Measurements from ENCODE around the gene CKS1B. TPM values are rescaled to one million over a fixed set of nuclear protein-coding genes. Genes with fewer than 3 reads are reported as not detected.

CKS1B gene
- total RNA-seq, 2 experiments from 2014 or later: 156 TPM

- no peak for DNase-seq
- H3K4me1 Mint-ChIP-seq: peaks cover 40% of the 10 kb centered on the region
- peaks cover 4% of the 10 kb centered on the region for H3K36me3 Mint-ChIP-seq
- H3K9me3 Mint-ChIP-seq: no peaks in the 10 kb centered on the region
- peaks cover 6% of the 10 kb centered on the region for H3K27me3 Mint-ChIP-seq
- H3K4me3 Mint-ChIP-seq: no peak overlapping the region
- H3K27ac Mint-ChIP-seq: peak overlapping the region; percentile 11
Observed at GRCh38 chr1:155016231-155016831, 41.9 kb downstream of the CKS1B start.

- peaks cover 36% of the 10 kb centered on the region for H3K4me1 Mint-ChIP-seq
Observed at GRCh38 chr1:155017041-155017945, 42.8 kb downstream of the CKS1B start.

GRCh38 chr1:155017946-155018316 lies 43.5 kb downstream of the CKS1B start:
- Mint-ChIP-seq H3K4me1 (peaks cover 30% of the 10 kb centered on the region), H3K4me3 (peak overlapping the region; percentile 57), H3K27ac (no peak overlapping the region), H3K27me3 (peaks cover 6% of the 10 kb centered on the region), H3K9me3 (no peaks in the 10 kb centered on the region), H3K36me3 (peaks cover 4% of the 10 kb centered on the region)
- no peak for DNase-seq

More at GRCh38 chr1:155017041-155017945, 42.8 kb downstream of the CKS1B start:
- peak overlapping the region; percentile 13 for H3K27ac Mint-ChIP-seq
- peaks cover 4% of the 10 kb centered on the region for H3K36me3 Mint-ChIP-seq
- H3K27me3 Mint-ChIP-seq: peaks cover 6% of the 10 kb centered on the region
- no peaks in the 10 kb centered on the region for H3K9me3 Mint-ChIP-seq
- DNase-seq: peak; percentile 93
- H3K4me3 Mint-ChIP-seq: peak overlapping the region; percentile 57

GRCh38 chr1:155018617-155019348 lies 44.3 kb downstream of the CKS1B start:
- Mint-ChIP-seq H3K4me1 (peaks cover 23% of the 10 kb centered on the region), H3K4me3 (no peak overlapping the region), H3K36me3 (peaks cover 4% of the 10 kb centered on the region), H3K27ac (no peak overlapping the region), H3K27me3 (peaks cover 6% of the 10 kb centered on the region), H3K9me3 (no peaks in the 10 kb centered on the region)
- DNase-seq: no peak

GRCh38 chr1:155019377-155020245 lies 45.1 kb downstream of the CKS1B start:
- no peak for DNase-seq
- Mint-ChIP-seq H3K4me3 (no peak overlapping the region), H3K4me1 (peaks cover 17% of the 10 kb centered on the region), H3K27ac (no peak overlapping the region), H3K9me3 (no peaks in the 10 kb centered on the region), H3K36me3 (peaks cover 4% of the 10 kb centered on the region), H3K27me3 (peaks cover 6% of the 10 kb centered on the region)

- Mint-ChIP-seq H3K9me3 (no peaks in the 10 kb centered on the region), H3K36me3 (no peaks in the 10 kb centered on the region), H3K27me3 (no peaks in the 10 kb centered on the region), H3K27ac (no peak overlapping the region), H3K4me3 (no peak overlapping the region), H3K4me1 (peaks cover 3% of the 10 kb centered on the region)
- no peak for DNase-seq
Observed at GRCh38 chr1:155022136-155022926, 47.9 kb downstream of the CKS1B start.

- H3K9me3 Mint-ChIP-seq: no peaks in the 10 kb centered on the region
Observed at GRCh38 chr1:155022927-155023236, 48.4 kb downstream of the CKS1B start.

GRCh38 chr1:155023627-155024026 lies 49.1 kb downstream of the CKS1B start:
- Mint-ChIP-seq H3K27me3 (no peaks in the 10 kb centered on the region), H3K27ac (no peak overlapping the region), H3K36me3 (no peaks in the 10 kb centered on the region), H3K9me3 (no peaks in the 10 kb centered on the region), H3K4me3 (no peak overlapping the region), H3K4me1 (no peaks in the 10 kb centered on the region)
- no peak for DNase-seq

More at GRCh38 chr1:155022927-155023236, 48.4 kb downstream of the CKS1B start:
- H3K36me3 Mint-ChIP-seq: no peaks in the 10 kb centered on the region
- no peaks in the 10 kb centered on the region for H3K27me3 Mint-ChIP-seq
- H3K27ac Mint-ChIP-seq: no peak overlapping the region
- H3K4me3 Mint-ChIP-seq: no peak overlapping the region
- no peak for DNase-seq
- H3K4me1 Mint-ChIP-seq: peaks cover 2% of the 10 kb centered on the region

- Mint-ChIP-seq H3K4me3 (no peak overlapping the region), H3K9me3 (no peaks in the 10 kb centered on the region), H3K36me3 (no peaks in the 10 kb centered on the region), H3K27ac (no peak overlapping the region), H3K4me1 (no peaks in the 10 kb centered on the region), H3K27me3 (no peaks in the 10 kb centered on the region)
- no peak for DNase-seq
Observed at GRCh38 chr1:155024315-155024714, 49.8 kb downstream of the CKS1B start.

GRCh38 chr1:155026154-155026553 lies 51.7 kb downstream of the CKS1B start:
- no peaks in the 10 kb centered on the region for H3K4me1 Mint-ChIP-seq
- no peak overlapping the region for H3K27ac Mint-ChIP-seq
- no peaks in the 10 kb centered on the region for H3K27me3 Mint-ChIP-seq

GRCh38 chr1:155026588-155026987 lies 52.1 kb downstream of the CKS1B start:
- no peaks in the 10 kb centered on the region for H3K27me3 Mint-ChIP-seq
- H3K4me3 Mint-ChIP-seq: no peak overlapping the region
- H3K4me1 Mint-ChIP-seq: no peaks in the 10 kb centered on the region
- no peak overlapping the region for H3K27ac Mint-ChIP-seq
- no peaks in the 10 kb centered on the region for H3K9me3 Mint-ChIP-seq
- no peak for DNase-seq
- H3K36me3 Mint-ChIP-seq: no peaks in the 10 kb centered on the region

More at GRCh38 chr1:155026154-155026553, 51.7 kb downstream of the CKS1B start:
- H3K9me3 Mint-ChIP-seq: no peaks in the 10 kb centered on the region
- no peak overlapping the region for H3K4me3 Mint-ChIP-seq
- no peak for DNase-seq
- no peaks in the 10 kb centered on the region for H3K36me3 Mint-ChIP-seq

Measured in activated naive CD8-positive, alpha-beta T cell treated with anti-CD3 and anti-CD28 coated beads for 36 hours (primary cell).